GM10847 (cell line): ENCODE measurements around the gene EHHADH.

ENCODE experiments used
- POLR2A ChIP-seq: IDR thresholded peaks from 2 replicates; pipeline ENCODE4 v1.6.1; 2011; ENCODE audit not compliant: insufficient read length; ENCODE audit errors: extremely low read depth

Gene EHHADH

DNA sequence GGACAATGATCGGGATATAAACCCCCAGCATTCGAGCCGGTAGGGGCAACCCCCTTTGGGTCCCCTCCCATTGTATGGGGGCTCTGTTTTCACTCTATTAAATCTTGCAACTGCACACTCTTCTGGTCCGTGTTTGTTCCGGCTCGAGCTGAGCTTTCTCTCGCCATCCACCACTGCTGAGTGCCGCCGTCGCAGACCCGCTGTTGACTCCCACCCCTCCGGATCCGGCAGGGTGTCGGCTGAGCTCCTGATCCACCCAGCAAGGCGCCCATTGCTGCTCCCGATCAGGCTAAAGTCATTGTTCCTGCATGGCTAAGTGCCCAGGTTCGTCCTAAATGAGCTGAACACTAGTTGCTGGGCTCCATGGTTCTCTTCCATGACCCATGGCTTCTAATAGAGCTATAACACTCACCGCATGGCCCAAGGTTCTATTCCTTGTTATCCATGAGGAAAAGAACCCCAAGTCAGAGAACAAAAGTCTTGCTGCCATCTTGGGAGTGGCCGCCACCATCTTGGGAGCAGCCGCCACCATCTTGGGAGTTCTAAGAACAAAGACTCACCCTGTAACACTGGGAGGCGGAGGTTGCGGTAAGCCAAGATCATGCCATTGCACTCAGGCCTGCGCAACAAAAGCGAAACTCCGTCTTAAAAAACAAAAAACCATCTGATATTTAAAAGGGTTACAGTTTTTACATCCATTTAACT lies 11.2 kb upstream of the EHHADH start:
- no peak for TF ChIP-seq POLR2A

DNA sequence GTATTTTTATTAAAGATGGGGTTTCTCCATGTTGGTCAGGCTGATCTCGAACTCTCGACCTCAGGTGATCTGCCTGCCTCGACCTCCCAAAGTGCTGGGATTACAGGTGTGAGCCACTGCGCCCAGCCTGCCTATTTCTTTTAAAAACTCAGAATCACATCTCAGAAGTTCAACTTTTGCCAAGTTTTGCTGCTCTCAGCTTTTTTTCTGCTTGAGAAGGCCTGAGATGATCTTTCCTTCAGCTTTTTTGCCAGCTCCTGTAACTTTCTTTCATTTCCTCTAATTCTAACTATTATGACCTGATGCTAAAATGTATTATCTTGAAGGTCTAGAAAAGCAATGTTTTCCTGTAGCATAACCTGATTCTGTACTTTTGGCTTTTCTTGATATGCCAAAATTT lies 9.6 kb upstream of the EHHADH start:
- TF ChIP-seq POLR2A: no peak

GRCh38 chr3:185257334-185257733 lies 3.5 kb upstream of the EHHADH start:
- TF ChIP-seq POLR2A: no peak

DNA sequence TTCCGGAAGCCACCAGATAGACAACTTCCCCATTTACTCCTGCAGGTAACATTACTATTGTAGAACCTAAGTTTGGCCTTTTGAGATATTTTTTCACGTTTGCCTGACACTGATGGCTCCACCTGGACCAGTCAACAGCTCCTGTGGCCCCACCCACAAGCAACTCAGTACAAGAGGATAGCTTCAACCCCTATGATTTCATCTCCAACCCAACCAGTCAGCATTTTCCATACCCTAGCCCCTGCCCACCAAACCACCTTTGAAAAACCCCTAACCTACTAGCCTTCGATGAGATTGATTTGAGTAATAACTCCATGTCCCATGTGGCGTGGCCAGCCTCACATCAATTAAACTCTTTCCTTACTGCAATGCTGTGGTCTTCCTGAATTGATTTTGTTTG lies 950 bp upstream of the EHHADH start:
- TF ChIP-seq POLR2A: no peak

DNA sequence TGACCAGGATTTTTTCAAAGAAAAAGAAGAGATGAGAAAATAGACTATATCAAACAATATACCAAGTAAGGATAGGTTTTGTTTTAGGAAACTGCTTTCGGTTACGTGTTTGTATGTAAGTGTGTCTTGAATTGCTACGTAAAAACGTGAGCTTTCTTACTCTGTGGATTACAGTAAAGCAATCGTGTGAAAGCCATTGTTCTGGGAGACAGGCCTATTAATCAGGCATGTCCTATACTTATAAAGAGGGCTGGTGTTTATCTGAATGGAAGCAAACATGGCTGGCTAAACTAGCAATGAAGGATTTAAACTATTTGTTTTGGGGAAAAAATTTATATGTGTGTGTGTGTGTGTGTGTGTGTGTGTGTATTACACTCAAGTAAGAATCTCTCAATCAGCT lies 2.6 kb downstream of the EHHADH start:
- TF ChIP-seq POLR2A: no peak

GRCh38 chr3:185250653-185251052 lies 3.2 kb downstream of the EHHADH start:
- no peak for TF ChIP-seq POLR2A

DNA sequence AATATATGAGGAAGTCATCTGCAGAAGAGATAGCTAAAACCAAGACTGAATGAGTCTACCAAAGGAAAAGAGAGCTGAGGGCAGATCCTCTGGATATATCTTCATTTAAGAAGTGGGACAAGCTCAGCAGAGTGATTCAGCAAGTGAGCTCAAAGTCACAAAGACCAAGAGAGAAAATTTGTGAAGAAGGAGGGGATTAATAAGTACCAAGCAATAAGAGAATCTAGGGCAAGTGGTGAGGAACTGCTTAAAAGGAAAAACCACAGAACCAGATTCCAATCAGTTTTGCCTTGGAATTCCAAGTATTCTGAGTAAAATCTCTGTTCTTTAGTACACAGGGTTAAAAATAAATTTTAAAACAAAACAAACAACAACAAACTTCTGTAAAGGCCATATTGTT lies 3.6 kb downstream of the EHHADH start:
- no peak for TF ChIP-seq POLR2A

GRCh38 chr3:185242642-185243041 lies 11.2 kb downstream of the EHHADH start:
- no peak for TF ChIP-seq POLR2A

DNA sequence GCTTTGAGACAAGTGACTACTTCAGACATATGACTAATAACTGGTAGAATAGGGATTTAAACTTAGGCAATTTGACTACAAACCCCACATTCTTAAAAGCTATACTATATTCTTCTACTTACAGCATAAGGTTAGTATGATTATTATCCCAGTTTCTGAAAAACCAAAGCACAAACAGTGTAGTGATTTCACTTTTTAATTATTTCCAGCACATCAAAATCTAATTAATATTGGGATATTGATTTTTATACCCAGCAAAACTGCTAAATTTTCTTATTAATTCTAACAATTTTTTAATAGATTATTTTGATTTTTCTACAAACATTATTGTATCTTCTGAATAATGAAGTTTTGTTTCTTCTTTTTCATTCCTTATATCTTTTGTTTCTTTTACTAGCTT lies 16.9 kb downstream of the EHHADH start:
- no peak for TF ChIP-seq POLR2A

DNA sequence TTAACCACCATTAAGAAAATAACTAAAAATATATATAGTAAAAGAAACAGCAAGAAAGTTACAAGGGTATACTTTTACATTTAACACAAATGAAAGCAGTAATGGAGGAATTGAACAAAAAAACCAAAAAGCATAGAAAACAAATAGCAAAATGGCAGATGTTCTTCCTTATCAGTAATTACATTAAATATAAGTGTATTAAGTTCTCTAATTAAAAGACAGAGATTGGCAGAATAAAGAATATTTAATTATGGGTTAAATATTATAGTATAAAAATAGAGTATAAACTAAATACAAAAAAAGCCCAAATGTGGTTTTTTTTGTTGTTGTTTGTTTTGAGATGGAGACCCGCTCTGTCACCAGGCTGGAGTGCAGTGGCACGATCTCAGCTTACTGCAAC lies 20.5 kb downstream of the EHHADH start:
- no peak for TF ChIP-seq POLR2A

DNA sequence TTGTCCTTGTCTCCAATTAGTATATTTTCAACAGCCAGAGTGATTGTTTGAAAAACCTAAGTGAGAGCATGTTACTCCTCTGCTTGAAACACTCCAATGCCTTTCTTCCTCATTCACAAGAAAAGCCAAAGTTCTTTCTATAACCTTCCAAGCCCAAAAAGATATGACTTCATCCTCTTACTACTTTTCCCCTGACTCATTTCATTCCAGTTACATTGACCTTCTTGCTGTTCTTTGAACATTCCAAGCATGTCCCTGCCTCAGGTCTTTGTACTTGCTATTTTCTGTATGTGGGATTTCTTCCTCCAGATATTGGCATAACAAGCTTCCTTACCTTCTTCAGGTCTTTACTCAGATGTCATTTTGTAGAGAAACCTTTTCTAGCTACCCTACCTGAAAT lies 28.3 kb downstream of the EHHADH start:
- TF ChIP-seq POLR2A: no peak

DNA sequence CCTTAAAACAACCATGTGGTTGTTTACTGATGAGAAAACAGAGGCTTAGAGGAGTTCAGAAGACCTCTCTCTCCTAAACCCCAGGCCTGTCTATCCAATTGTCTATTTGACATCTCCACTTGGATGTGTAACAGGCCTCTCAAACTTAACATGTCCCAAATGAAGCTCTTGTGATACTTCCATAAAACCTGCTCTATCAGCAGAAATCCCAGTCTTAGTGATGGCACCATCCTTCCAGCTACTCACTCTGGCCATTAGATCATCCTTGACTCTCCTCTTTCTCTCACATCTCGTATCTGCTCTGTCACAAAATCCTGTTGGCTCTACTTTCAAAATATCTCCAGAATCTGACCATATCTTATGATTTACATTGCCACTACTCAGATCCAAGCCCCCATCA lies 28.8 kb downstream of the EHHADH start:
- no peak for TF ChIP-seq POLR2A

GRCh38 chr3:185221203-185221602 lies 32.6 kb downstream of the EHHADH start:
- TF ChIP-seq POLR2A: no peak

- TF ChIP-seq POLR2A: no peak
Observed at GRCh38 chr3:185216607-185216958, 37.3 kb downstream of the EHHADH start.

- TF ChIP-seq POLR2A: no peak
Observed at GRCh38 chr3:185215873-185216606, 37.8 kb downstream of the EHHADH start.

DNA sequence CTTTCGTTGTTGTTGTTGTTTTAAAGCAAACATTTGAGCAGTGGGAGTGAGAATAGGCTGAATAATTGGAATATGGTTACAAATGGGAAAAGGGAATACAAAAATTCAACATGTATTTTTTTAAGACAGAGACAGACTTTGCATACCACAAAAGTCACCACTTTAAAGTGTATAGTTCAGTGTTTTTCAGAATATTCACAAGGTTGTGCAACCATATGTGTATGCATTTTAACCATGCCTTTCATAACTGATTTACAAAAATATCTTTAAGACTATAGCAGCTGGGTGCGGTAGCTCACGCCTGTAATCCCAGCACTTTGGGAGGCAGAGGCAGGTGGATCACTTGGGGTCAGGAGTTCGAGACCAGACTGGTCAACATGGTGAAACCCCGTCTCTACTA lies 41.3 kb downstream of the EHHADH start:
- TF ChIP-seq POLR2A: no peak

GRCh38 chr3:185212086-185212485 lies 41.8 kb downstream of the EHHADH start:
- no peak for TF ChIP-seq POLR2A

- TF ChIP-seq POLR2A: no peak
Observed at GRCh38 chr3:185210621-185211142, 43.2 kb downstream of the EHHADH start.
